Measurements from ENCODE around the gene SLC16A8. TPM values are rescaled to one million over a fixed set of nuclear protein-coding genes. Genes with fewer than 3 reads are reported as not detected.

The SLC16A8 gene
- total and polyA plus RNA-seq, 2 of the 13 experiments (the other 11 are each of a cell fraction or from before 2014, with no cell fraction given): not detected

DNA sequence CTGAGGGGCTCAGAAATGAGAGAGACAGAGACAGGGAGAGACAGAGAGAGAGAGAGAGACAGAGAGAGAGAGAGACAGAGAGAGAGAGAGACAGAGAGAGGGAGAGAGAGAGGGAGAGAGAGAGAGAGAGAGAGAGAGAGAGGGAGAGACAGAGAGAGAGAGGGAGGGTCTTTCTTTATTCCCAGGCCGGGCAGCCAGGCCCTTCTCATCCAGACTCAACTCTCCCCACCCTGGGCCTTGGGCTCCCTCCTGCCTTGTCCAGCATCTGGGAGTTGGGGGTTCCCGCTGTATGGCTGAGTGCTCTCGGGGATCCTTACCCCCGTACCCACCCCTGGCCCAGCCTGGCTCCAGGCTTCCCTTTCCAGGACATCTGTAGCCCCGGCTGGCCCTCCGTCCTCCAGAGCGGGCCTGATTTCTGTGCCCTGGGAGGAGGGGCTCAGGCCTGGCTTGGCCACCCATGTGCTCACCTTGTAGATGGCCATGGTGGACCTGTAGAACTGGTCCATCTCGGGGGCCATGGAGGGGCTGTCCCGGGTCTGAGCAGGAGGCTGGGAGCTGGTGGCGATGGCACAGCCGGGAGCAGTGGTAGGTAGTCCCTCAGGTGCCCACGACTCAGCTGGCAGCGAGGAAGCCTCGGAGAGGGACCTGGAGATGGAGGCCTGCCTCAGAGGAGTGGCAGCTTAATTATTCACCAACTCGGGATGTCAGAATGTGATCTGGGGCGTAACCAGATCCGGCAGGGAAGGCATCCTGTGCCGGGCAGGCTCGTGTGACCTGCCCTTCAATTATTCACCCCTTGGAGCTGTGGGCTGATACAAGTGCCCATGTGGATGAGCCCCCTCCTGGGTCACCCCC, 26.3 kb upstream of the SLC16A8 start, which contains the start of gene BAIAP2L2 (continued):
- TF ChIP-seq, protein P1, sequence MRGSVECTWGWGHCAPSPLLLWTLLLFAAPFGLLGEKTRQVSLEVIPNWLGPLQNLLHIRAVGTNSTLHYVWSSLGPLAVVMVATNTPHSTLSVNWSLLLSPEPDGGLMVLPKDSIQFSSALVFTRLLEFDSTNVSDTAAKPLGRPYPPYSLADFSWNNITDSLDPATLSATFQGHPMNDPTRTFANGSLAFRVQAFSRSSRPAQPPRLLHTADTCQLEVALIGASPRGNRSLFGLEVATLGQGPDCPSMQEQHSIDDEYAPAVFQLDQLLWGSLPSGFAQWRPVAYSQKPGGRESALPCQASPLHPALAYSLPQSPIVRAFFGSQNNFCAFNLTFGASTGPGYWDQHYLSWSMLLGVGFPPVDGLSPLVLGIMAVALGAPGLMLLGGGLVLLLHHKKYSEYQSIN (CRISPR knock-in tag; IDR thresholded peaks at IDR 0.05; ENCODE audit: borderline replicate concordance): no peak
- TF ChIP-seq TFDP1 (CRISPR knock-in tag; IDR thresholded peaks at IDR 0.05; ENCODE audit: borderline replicate concordance): no peak
- no peak for TF ChIP-seq ISL2 (CRISPR knock-in tag; IDR thresholded peaks at IDR 0.05)
- peak; percentile 57 for TF ChIP-seq THAP11 (CRISPR knock-in tag; IDR thresholded peaks at IDR 0.05)
- TF ChIP-seq EEA1 (CRISPR knock-in tag; IDR thresholded peaks at IDR 0.05; ENCODE audit: borderline replicate concordance): no peak
- TF ChIP-seq NR2F6 (IDR thresholded peaks at IDR 0.05): no peak
- peak; percentile 52; the same call in 1 of the 2 replicates for TF ChIP-seq NR2F6 (CRISPR knock-in tag; IDR thresholded peaks at IDR 0.05)
- no peak for TF ChIP-seq MTF1 (CRISPR knock-in tag; IDR thresholded peaks at IDR 0.05)
- TF ChIP-seq SNAPC2 (CRISPR knock-in tag; IDR thresholded peaks at IDR 0.05): no peak
- TF ChIP-seq NFE2L2 (IDR thresholded peaks at IDR 0.05; ENCODE audit: low read length): no peak
- no peak for TF ChIP-seq HMG20B (CRISPR knock-in tag; conservative IDR thresholded peaks at IDR 0.05)
- no peak for TF ChIP-seq SATB2 (CRISPR knock-in tag; IDR thresholded peaks at IDR 0.05)
- TF ChIP-seq TCF12 (IDR thresholded peaks at IDR 0.05): no peak
- no peak for TF ChIP-seq TCF12 (CRISPR knock-in tag; IDR thresholded peaks at IDR 0.05)
- peak; percentile 74; the same call in 1 of the 2 replicates for TF ChIP-seq YEATS4 (CRISPR knock-in tag; IDR thresholded peaks at IDR 0.05; ENCODE audit: borderline replicate concordance)
- TF ChIP-seq CBX5 (CRISPR knock-in tag; IDR thresholded peaks at IDR 0.05; ENCODE audit: borderline replicate concordance): peak; percentile 52; the same call in 1 of the 2 replicates
- TF ChIP-seq ZNF451 (CRISPR knock-in tag; IDR thresholded peaks at IDR 0.05): no peak
- TF ChIP-seq PRMT3 (CRISPR knock-in tag; IDR thresholded peaks at IDR 0.05; ENCODE audit: borderline replicate concordance, low read depth): no peak
- 0 out of 2 replicates have a peak, but pooled peaks have one; percentile 19 for TF ChIP-seq ZFP37 (CRISPR knock-in tag; IDR thresholded peaks at IDR 0.05; ENCODE audit: borderline replicate concordance)
- TF ChIP-seq SOX6 (IDR thresholded peaks at IDR 0.05): no peak
- TF ChIP-seq SOX6 (CRISPR knock-in tag; IDR thresholded peaks at IDR 0.05): no peak
- no peak for TF ChIP-seq ZBTB4 (CRISPR knock-in tag; IDR thresholded peaks at IDR 0.05; ENCODE audit: borderline replicate concordance)
- TF ChIP-seq ATAD3A (CRISPR knock-in tag; IDR thresholded peaks at IDR 0.05): no peak
- TF ChIP-seq ZNF782 (CRISPR knock-in tag; IDR thresholded peaks at IDR 0.05; ENCODE audit: borderline replicate concordance): no peak
- TF ChIP-seq ZNF644 (CRISPR knock-in tag; IDR thresholded peaks at IDR 0.05; ENCODE audit: low read depth): 0 out of 2 replicates have a peak, but pooled peaks have one; percentile 11
- TF ChIP-seq ZNF788 (CRISPR knock-in tag; IDR thresholded peaks at IDR 0.05; ENCODE audit: borderline replicate concordance): no peak; the same call in 1 of the 2 replicates
- TF ChIP-seq JDP2 (CRISPR knock-in tag; IDR thresholded peaks at IDR 0.05; ENCODE audit: borderline replicate concordance): no peak
- peak; percentile 35; the same call in 1 of the 2 replicates for TF ChIP-seq NCOA2 (CRISPR knock-in tag; IDR thresholded peaks at IDR 0.05)
